Right forelimb (tissue), 1 donor: Measurements from ENCODE around the gene REXO2.

Experiments used
- DNase-seq: peaks from one replicate; pipeline ENCODE4 v3.0.0-alpha.2; 2018

Gene REXO2

GRCh38 chr11:114439229-114440120 is at the start of gene REXO2:
Gene REXO2 (plus strand): TSS chr11:114439467. CDS start chr11:114439529, 62 bp downstream.
- peak; percentile 93 for DNase-seq

- DNase-seq: no peak
These were observed 46.3 kb upstream of the REXO2 start for GRCh38 chr11:114392735-114393667.

- no peak for DNase-seq
These were observed 43.5 kb upstream of the REXO2 start for GRCh38 chr11:114395736-114396135.

- no peak for DNase-seq
These were observed 42.4 kb upstream of the REXO2 start for GRCh38 chr11:114396916-114397315.

- no peak for DNase-seq
These were observed 41.8 kb upstream of the REXO2 start for GRCh38 chr11:114397349-114397982.

- DNase-seq: no peak
These were observed 40.9 kb upstream of the REXO2 start for GRCh38 chr11:114398303-114398920.

- DNase-seq: no peak
These were observed 39.6 kb upstream of the REXO2 start for GRCh38 chr11:114399490-114400215.

- peak; percentile 98 for DNase-seq
These were observed 38.9 kb upstream of the REXO2 start, which contains the start of the genes C11orf71 and RBM7 for GRCh38 chr11:114400216-114400914. Gene C11orf71 (minus strand): TSS chr11:114400511. CDS start chr11:114400331, 180 bp downstream. Gene RBM7 (plus strand): TSS chr11:114400666. CDS start chr11:114400672, 6 bp downstream.

GRCh38 chr11:114400915-114401223 is 38.4 kb upstream of the REXO2 start:
- no peak for DNase-seq

- no peak for DNase-seq
These were observed 38.0 kb upstream of the REXO2 start for GRCh38 chr11:114401311-114401710.

GRCh38 chr11:114412946-114413345 is 26.3 kb upstream of the REXO2 start:
- DNase-seq: no peak

GRCh38 chr11:114413958-114414357 is 25.3 kb upstream of the REXO2 start:
- DNase-seq: no peak

- no peak for DNase-seq
These were observed 22.8 kb upstream of the REXO2 start for GRCh38 chr11:114416441-114416961.

GRCh38 chr11:114426280-114426679 is 13.0 kb upstream of the REXO2 start:
- DNase-seq: no peak

GRCh38 chr11:114430290-114430689 is 9.0 kb upstream of the REXO2 start:
- no peak for DNase-seq

GRCh38 chr11:114432893-114433292 is 6.4 kb upstream of the REXO2 start:
- DNase-seq: no peak

- no peak for DNase-seq
These were observed 5.9 kb upstream of the REXO2 start for GRCh38 chr11:114433376-114433775.

- DNase-seq: no peak
These were observed 964 bp upstream of the REXO2 start for GRCh38 chr11:114438303-114438702.

GRCh38 chr11:114440121-114440860 is 1.0 kb downstream of the REXO2 start:
- DNase-seq: no peak
